GM19467 (cell line): Measurements from ENCODE around the gene NKAIN4.
"Not testable (repeated sequence)": the region's sequence is repeated elsewhere in the genome, so short reads cannot be mapped to it uniquely, and the experiment has no call there.

Source experiments
- ATAC-seq: cut with Tn5 transposase; IDR thresholded peaks from one replicate; pipeline ENCODE4 v1.9.1; 2021; ENCODE audit warnings: mild to moderate bottlenecking, moderate library complexity; ENCODE audit not compliant: unreplicated experiment

Gene NKAIN4

GRCh38 chr20:63258781-63259180, 4.5 kb upstream of the NKAIN4 start:
- no peak for ATAC-seq

DNA sequence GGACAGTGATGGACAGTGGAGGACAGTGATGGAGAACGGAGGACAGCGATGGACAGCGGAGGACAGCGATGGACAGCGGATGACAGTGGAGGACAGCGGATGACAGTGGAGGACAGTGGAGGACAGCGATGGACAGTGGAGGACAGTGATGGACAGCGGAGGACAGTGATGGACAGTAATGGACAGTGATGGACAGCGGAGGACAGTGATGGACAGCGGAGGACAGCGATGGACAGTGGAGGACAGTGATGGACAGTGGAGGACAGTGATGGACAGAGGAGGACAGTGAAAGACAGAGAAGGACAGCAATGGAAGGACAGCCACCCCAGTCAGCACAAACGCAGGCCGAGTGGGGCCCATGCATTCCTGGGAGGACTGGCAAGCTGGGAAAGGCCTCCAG, 3.4 kb upstream of the NKAIN4 start:
- ATAC-seq = no peak

GRCh38 chr20:63256954-63257353, 2.7 kb upstream of the NKAIN4 start:
- no peak for ATAC-seq

DNA sequence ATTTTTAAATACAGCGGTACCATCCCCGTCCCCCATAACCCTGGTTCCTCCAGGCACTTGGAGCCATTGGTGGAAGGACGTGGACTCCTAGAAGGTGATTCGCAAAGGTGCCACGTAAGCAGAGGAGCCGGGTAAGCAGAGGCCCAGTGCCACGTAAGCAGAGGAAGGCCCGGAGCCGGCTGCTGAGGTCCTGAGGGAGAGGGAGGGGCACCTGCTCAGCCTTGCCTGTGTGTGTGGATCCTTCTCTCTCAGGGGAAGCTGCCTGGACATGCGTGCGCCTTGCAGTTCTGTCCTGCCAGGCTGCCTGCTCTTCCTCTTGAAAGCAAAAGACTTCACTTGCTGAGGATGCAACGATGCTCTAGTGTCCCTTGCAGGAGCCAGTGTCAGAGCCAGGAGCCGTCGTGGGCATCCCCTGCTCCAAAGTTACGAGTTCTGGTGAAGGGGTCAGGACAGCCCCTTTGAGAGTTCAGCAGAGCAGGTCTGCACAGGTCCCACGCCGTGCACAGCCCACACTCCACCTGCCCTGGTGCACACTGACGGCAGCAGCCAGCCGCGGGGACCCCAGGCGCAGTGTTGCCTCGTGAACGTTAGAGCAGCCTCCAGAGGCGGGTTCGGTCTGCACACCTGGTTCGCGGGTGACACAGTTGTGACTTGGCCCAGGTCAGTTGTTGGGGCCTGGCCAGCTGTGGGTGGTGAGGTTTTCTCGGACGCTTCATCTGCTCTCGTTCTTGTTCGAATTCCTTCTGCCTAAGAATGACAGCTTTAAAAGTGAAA, 1.9 kb upstream of the NKAIN4 start:
- ATAC-seq = no peak

- ATAC-seq = no peak
Observed at GRCh38 chr20:63254606-63255384, 532 bp upstream of the NKAIN4 start.

DNA sequence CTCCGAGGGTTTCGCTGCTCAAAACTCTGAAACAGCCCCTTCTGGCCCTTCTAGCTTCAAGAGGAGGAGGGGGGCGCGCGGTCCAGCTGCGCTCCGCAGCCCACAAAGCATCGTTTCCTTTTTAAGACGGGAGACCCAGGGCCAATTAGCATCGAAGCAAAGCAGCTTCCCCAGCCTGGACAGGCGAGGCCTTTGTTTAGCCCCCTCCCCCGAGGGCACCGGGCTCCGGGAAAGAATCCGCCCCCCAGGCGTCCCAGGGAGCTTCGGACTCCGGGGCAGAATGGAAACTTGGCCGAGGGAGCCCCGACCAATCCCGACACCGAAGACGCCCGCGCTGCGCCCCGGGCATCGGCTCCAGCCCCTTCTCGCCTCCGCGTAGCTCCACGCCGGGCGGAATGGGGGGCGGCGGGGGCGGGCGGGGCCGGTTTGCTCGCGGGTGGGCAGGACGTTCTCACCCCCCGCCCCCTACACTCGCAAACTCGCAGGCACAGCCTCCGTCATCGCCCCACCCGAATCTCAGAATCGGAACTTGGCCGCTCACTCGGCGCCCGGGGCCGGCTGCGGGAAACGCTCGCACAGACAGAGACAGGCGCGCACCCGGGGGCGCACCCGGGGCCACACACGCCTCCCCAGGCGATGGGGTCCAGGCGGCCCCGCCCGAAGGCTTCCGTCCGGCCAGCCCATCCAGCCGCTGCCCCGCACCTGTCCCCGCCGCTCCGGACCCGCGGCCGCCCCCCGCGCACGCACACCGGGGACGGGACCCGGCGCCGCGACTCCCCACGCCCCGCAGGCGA, 628 bp downstream of the NKAIN4 start:
- ATAC-seq = no peak

- ATAC-seq = no peak
Observed at GRCh38 chr20:63253065-63253437, 1.2 kb downstream of the NKAIN4 start.

DNA sequence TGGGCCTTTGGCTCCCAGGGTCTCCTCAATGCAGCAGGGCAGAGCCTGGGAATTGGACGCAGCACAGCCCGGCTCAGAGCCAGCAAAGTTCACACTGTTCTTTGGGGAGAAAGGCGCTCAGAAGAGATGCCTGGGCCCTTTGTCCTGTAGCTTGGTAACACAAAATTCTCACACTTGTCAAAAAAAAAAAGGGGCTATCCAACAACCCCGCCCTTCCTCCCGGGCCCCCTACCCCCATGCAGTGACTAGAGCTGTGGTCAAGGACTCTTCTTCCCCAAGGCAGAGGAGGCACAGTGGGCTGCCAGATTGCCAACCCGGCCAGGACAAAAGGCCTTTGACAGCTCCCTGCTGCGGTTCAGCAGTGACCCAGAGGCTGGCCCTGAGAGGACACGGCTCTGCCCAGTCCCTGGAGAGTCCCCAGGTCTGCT, 2.0 kb downstream of the NKAIN4 start:
- no peak for ATAC-seq

DNA sequence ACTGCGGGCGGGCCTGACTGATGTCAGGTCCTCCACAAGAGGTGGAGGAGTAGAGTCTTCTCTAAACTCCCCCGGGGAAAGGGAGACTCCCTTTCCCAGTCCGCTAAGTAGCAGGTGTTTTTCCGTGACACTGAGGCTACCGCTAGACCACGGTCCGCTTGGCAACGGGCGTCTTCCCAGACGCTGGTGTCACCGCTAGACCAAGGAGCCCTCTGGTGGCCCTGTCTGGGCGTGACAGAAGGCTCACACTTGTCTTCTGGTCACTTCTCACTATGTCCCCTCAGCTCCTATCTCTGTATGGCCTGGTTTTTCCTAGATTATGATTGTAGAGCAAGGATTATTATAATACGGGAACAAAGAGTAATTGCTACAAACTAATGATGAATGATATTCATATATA, 2.9 kb downstream of the NKAIN4 start:
- not testable (repeated sequence) for ATAC-seq

GRCh38 chr20:63249891-63250290, 4.4 kb downstream of the NKAIN4 start:
- no peak for ATAC-seq

DNA sequence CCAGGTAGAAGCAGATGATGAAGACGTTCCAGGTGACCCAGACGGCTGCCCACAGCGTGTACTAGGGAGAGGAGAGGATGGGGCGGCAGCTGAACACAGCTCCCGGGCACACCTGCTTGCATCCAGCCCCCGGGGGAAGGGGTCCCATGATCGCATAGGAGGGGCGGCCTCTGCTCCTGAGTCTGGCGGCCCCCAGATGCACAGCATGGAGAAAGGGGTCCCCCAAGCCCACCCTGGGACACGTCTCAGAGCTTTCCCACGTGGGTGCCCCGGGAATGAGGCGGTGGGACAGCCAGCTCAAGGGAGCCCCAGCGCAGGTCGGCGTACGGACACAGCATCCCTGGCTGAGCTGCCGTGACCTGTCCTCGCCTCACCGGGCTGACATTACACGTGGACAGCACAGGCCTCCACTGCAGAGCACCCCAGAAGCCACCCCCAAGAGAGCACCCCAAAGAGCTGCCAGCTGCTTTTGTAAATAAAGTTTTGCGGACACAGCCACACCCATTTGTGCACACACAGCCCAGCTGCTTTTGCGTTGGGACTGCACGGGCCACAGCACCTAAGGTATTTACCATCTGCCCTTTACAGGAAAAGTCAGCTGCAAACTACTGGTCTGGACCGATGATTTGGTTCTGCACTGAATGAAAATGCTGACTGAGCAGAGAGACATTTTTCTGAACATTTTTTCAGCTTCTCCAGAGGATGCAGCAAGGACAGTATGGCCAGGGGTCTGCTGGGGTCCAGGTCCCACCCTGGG, 5.2 kb downstream of the NKAIN4 start:
- ATAC-seq = no peak

- no peak for ATAC-seq
Observed at GRCh38 chr20:63247671-63248228, 6.5 kb downstream of the NKAIN4 start.

DNA sequence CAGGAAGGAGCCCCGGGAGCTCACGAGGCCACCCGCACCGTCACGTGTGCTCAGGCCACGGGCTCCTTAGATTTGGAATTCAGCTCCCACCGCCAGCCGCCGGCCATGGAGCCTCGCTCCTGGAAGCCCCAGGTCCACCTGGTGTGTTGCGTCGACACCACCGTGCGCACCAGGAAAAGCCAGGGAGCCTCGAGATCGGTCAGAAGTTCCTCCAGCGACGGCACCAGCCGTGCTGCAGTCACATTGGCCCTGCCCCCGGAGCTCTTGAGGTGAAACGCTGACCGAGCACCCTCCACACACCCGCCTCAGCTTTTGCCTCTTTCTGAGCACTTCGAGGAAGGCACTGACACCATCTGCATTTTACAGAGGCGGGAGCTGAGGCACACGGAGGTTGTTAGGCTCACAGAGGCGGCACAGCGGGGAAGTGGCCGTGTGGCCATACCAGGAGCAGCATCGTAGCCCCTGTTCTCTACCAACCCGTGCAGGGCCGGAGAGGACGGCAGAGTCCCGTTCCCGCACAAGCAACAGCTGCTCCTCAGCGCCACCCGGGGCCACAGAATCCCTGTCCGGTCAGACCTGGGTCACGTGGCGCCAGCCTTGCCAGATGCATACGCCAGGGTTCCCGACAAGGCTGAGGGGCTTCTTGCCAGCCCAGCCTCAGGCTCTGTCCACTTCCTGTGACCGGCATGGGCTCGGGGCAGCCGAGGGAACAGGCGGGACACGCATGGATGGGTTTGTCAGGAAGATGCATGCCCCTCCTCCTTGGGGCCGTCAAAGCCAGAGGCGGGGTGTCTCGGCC, 7.6 kb downstream of the NKAIN4 start:
- no peak for ATAC-seq

DNA sequence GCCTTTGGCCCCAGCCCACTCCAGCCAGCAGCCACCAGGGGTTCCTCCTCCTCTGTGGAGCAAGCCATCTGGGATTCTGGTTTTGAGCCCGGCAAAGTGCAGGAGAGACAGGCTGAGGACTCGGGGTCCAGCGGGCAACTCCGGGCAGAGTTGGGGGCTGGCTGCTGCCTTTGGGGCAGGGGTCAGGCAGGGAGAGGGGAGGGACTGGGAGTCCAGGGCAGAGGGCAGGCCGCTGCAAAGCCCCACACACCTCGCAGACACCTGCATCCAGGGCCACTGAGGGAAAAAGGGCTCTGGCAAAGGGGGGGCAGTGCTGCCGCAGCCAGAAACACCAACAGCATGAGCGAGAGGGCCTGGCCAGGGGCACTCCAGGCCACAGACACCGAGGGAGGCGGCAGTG, 9.8 kb downstream of the NKAIN4 start:
- ATAC-seq = no peak

- ATAC-seq = no peak
Observed at GRCh38 chr20:63243604-63244247, 10.5 kb downstream of the NKAIN4 start.

DNA sequence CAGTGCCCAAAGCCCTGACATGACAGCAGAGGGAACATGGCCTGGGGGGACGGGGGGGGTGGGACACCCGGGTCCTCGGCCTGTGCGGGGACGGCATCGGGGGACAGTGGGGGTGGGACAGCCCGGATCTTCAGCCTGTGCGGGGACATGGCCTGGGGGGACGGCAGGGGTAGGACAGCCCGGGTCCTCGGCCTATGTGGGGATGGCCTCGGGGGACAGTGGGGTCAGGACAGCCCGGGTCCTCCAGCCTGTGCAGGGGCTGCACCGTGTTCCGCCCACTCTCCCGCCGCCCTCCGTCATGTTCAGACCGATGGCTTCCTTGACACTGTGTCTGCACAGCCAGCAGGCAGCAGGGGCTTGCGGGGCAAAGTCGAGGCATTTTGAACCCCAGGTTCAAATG, 11.5 kb downstream of the NKAIN4 start:
- ATAC-seq = no peak

DNA sequence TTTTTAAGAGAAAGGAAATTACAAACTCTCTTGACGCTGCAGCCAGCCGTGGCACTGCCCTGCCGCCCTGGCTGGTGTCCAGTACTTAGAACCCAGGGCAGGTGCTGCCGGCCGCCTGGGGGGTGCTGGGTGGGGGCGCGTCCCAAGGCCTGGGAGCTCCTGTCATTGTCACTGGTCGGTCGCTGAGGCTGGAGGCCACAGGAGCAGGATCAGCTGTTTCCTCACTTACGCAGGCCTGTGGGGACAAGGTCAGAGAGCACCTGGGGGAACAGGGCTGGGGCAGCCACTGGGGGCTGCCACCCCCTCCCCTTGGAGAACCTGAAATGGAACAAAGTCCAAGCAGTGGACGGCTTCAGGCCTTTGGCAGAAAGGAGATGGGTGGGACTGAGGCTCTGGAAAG, 13.0 kb downstream of the NKAIN4 start:
- no peak for ATAC-seq

- ATAC-seq = no peak
Observed at GRCh38 chr20:63240004-63240403, 14.3 kb downstream of the NKAIN4 start.

- ATAC-seq = no peak
Observed at GRCh38 chr20:63239431-63239830, 14.8 kb downstream of the NKAIN4 start.
